Activated T-cell treated with anti-CD3 and anti-CD28 coated beads, Interleukin-2, amount 50 U/mL, for 72 hours (primary cell): ENCODE measurements around the gene TTYH3. TPM values are rescaled to one million over a fixed set of nuclear protein-coding genes. Genes with fewer than 3 reads are reported as not detected.

ENCODE experiments used
- ATAC-seq, 2 donors: fragments of 150-1000 bp; cut with Tn5 transposase; replicated peaks in 1 of 2; 2 replicates each; pipeline ENCODE4 v1.10.0; 2021; ENCODE audit warnings: moderate library complexity in 2 of 2, mild to moderate bottlenecking in 1 of 2
- DNase-seq, 2 donors: peaks; one replicate each; pipeline ENCODE4 v3.0.0; 2021 to 2022; ENCODE audit warnings: mixed read lengths in 1 of 2
- H3K27ac Mint-ChIP-seq: one replicate; pipeline ENCODE4 v1.8.0; 2022; ENCODE audit warnings: mild to moderate bottlenecking, moderate library complexity, mixed read lengths
- H3K27me3 Mint-ChIP-seq: one replicate; pipeline ENCODE4 v1.8.0; 2022; ENCODE audit warnings: low read depth, mixed read lengths
- H3K36me3 Mint-ChIP-seq, 2 donors: one replicate each; pipeline ENCODE4 v1.8.0; 2022; ENCODE audit warnings: mixed read lengths in 2 of 2, mild to moderate bottlenecking in 1 of 2; ENCODE audit not compliant: insufficient read depth in 2 of 2
- H3K4me1 Mint-ChIP-seq: one replicate; pipeline ENCODE4 v1.8.0; 2022; ENCODE audit warnings: low read depth, mixed read lengths
- H3K4me3 Mint-ChIP-seq, 2 donors: one replicate each; pipeline ENCODE4 v1.8.0; 2022; ENCODE audit warnings: mild to moderate bottlenecking in 2 of 2, mixed read lengths in 2 of 2, moderate library complexity in 2 of 2
- H3K9me3 Mint-ChIP-seq, 2 donors: one replicate each; pipeline ENCODE4 v1.8.0; 2022; ENCODE audit warnings: mixed read lengths in 2 of 2
- total RNA-seq, 2 donors: library from RNA; stranded (reverse); gene quantifications; one replicate each; pipeline ENCODE4 v1.2.3, GENCODE V29; 2022

The TTYH3 gene
- total RNA-seq, 2 donors from 2014 or later: 30.0 to 36.4 TPM

DNA sequence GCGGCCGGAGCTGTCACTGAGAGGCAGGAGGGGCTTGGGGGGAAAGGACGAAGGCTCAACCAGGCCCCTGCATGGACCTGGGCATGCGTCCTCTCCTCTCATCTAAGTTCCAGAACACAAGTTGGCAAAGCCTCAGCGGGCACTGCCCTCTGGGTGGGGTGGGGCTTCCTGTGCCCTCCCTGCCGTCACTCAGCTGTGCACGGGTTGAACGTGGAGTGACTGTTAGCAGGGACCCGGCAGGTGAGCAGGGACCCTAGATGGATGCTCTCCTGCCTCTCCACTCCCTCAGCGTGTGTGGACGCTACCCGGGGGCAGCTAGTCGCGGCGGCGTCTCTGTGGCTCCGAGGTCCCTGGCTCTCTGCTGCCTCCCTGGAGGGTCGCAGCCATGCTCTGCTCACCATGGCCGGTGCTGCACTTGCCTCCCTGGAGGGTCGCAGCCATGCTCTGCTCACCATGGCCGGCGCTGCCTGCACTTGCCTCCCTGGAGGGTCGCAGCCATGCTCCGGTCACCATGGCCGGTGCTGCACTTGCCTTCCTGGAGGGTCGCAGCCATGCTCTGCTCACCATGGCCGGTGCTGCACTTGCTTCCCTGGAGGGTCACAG is 36.4 kb upstream of the TTYH3 start:
- no peak overlapping the region for H3K27ac Mint-ChIP-seq
- no peaks in the 10 kb centered on the region for H3K4me1 Mint-ChIP-seq
- no peaks in the 10 kb centered on the region for H3K36me3 Mint-ChIP-seq
- no peak for DNase-seq
- no peak for ATAC-seq
- no peak overlapping the region for H3K4me3 Mint-ChIP-seq
- no peaks in the 10 kb centered on the region for H3K9me3 Mint-ChIP-seq
- H3K27me3 Mint-ChIP-seq: no peaks in the 10 kb centered on the region

DNA sequence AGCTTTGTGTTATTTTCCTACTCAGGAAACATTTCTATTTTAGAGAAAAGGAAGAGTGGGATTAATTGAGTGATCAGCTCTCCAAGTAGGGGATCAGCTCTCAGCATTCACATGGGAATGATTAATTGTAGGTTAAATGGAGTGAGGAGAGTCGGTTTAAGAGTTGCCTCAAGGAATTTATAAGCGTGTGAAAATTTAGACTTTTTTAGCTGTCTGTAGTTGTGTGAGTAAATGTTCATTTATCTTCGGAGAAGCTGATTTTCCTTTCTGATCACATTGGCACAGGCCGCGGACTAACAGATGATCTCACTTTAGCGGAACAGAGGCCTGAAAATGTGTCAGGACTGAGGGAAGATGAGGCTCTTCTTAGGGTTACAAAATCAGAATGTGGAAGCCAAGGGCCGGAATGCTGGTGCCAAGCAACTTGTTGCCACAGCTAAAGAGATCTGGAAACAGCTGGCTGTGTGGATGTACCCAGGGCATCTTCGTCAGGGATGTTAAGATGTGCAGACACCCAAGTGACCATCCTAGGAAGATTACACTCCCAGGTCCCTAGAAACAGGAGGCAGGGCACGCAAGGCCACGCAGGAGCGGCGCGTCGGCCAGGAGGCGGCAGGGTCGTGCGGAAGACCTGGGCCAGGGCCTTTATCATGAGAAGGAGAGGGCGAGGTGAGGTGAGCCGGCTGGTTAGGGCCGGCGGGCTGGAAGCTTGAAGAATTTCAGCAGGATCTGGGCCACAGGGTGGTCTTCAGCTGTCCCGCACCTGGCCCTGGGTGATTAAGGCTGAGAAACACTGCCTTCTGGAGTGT is 35.1 kb upstream of the TTYH3 start:
- DNase-seq: no peak
- Mint-ChIP-seq H3K27ac (no peak overlapping the region), H3K27me3 (no peaks in the 10 kb centered on the region), H3K4me1 (no peaks in the 10 kb centered on the region), H3K36me3 (no peaks in the 10 kb centered on the region), H3K9me3 (no peaks in the 10 kb centered on the region), H3K4me3 (no peak overlapping the region)
- ATAC-seq: no peak

DNA sequence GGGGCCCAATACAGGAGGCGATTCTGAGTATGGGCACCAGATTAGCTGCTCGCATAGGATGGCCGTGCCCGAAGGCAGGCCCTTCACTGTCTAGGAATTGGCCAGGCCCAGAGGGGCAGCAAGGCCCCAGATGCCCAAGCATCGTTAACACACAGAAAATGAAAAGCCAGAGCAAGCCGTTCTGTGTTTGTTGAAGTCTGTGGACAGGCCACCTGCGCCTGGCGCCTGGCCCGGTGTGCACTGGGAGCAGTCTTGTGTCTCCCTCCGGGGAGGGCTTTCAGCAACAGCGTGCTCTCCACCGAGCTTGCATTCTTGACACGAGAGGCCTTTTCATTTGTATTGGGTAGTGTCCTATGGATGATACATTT is 34.5 kb upstream of the TTYH3 start:
- H3K36me3 Mint-ChIP-seq: no peaks in the 10 kb centered on the region
- H3K27ac Mint-ChIP-seq: no peak overlapping the region
- no peak overlapping the region for H3K4me3 Mint-ChIP-seq
- no peaks in the 10 kb centered on the region for H3K9me3 Mint-ChIP-seq
- H3K4me1 Mint-ChIP-seq: no peaks in the 10 kb centered on the region
- H3K27me3 Mint-ChIP-seq: no peaks in the 10 kb centered on the region
- ATAC-seq (no peak), DNase-seq (no peak)

DNA sequence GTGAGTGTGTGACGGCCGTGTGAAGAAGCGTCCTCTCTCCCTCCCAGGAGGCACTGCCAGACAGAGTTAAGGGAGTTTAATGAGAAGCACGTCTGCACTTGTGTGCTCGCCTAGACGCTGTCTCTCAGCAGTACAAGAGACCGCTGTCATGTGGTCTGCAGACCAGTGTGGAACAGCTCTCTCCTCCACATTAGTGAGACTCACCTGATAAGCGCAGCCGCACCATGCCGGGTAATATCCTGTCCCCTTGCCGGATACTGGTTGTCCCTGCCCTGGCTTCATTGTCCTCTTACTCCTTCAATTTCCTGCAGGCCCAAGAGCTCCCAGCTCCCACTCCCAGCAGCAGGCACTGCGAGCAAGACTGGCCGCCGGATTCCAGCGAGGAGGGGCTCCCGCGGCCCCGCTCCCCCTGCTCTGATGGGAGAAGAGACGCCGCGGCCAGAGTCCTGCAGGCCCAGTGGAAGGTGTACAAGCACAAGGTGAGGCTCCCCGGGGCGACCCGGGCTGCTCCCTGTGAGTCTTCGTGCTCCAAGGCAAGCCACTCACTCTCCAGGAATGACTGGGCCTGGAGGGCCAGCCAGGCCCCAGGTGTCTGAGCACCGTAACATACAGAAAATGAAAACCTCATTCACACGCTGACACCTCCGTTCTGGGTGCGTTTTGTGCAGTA is 33.5 kb upstream of the TTYH3 start:
- Mint-ChIP-seq H3K27ac (no peak overlapping the region), H3K27me3 (no peaks in the 10 kb centered on the region), H3K4me3 (no peak overlapping the region), H3K36me3 (no peaks in the 10 kb centered on the region), H3K4me1 (no peaks in the 10 kb centered on the region), H3K9me3 (no peaks in the 10 kb centered on the region)
- no peak for ATAC-seq
- DNase-seq: no peak

DNA sequence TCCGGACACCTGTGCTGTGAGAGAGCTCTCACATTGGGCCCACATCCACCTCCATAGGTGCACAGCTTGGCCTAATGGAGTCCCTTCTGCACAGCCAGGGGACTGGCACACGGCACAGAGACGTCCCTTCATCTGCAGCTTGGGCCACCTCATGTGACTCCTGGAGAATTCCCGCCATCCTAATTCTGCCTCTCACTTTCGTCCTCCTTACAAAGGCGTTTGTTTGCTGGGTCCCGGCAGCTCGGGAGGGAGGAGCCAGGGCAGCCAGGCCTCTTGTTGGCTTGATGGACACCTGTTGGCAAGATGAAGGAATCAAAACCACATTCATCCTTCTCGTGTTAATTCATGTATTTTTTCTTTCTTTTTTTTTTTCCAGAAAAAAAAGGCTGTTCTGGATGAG is 30.7 kb upstream of the TTYH3 start:
- no peaks in the 10 kb centered on the region for H3K4me1 Mint-ChIP-seq
- no peak overlapping the region for H3K27ac Mint-ChIP-seq
- DNase-seq (no peak), ATAC-seq (no peak)
- no peaks in the 10 kb centered on the region for H3K36me3 Mint-ChIP-seq
- H3K27me3 Mint-ChIP-seq: no peaks in the 10 kb centered on the region
- no peak overlapping the region for H3K4me3 Mint-ChIP-seq
- H3K9me3 Mint-ChIP-seq: no peaks in the 10 kb centered on the region

DNA sequence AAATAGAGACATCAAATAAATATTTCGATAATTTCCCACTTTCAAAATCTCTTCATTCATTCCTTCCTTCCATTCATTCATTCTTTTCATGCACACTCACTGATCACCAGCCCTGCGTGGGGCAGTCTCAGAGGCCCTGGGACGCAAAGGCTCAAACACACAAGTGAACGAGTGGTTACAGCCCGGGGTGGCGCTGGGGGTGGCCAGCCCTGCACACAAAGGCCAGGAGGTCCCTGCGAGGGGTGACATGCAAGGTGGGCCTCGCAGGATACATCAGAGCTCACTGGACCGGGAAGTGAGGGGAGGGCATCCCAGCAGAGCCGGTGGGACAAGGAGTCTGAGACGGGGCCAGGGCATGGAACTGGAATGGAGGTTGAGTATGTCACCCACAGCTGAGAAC is 29.9 kb upstream of the TTYH3 start:
- ATAC-seq: no peak
- Mint-ChIP-seq H3K27me3 (no peaks in the 10 kb centered on the region), H3K4me1 (no peaks in the 10 kb centered on the region), H3K9me3 (no peaks in the 10 kb centered on the region), H3K27ac (no peak overlapping the region), H3K4me3 (no peak overlapping the region), H3K36me3 (no peaks in the 10 kb centered on the region)
- DNase-seq: no peak

DNA sequence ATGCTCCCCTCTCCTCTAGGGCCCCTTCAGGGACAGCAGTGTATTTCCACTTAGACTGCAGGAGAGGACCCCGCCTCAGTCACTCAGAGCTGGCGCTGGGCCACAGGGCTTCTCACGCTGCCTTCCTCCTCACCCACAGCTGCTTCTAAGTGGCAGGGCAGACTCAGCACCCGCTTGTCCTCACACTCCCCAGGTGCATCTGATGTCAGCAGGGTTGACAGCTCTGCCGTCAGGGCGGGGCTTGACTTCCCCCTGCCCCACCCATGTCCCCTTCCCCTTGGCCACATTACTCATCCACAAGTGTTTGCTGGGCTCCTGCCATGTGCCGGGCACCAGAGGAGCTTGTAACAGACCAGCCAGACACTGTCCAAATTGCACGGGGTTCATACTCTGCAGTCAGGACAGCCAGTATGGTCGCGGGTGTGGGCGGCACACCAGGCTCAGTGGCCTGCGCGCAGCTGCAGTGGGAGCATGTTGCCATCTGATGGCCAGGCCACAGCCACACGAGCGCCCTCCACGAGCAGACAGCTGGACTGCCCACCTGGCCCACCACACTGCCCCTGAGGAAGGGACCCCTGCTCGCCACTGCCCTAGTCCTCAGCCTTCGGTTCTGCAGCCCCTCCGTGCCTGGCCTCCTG is 29.3 kb upstream of the TTYH3 start:
- H3K9me3 Mint-ChIP-seq: no peaks in the 10 kb centered on the region
- ATAC-seq: no peak
- H3K36me3 Mint-ChIP-seq: no peaks in the 10 kb centered on the region
- H3K27ac Mint-ChIP-seq: no peak overlapping the region
- no peaks in the 10 kb centered on the region for H3K27me3 Mint-ChIP-seq
- no peak overlapping the region for H3K4me3 Mint-ChIP-seq
- H3K4me1 Mint-ChIP-seq: no peaks in the 10 kb centered on the region
- DNase-seq: no peak

DNA sequence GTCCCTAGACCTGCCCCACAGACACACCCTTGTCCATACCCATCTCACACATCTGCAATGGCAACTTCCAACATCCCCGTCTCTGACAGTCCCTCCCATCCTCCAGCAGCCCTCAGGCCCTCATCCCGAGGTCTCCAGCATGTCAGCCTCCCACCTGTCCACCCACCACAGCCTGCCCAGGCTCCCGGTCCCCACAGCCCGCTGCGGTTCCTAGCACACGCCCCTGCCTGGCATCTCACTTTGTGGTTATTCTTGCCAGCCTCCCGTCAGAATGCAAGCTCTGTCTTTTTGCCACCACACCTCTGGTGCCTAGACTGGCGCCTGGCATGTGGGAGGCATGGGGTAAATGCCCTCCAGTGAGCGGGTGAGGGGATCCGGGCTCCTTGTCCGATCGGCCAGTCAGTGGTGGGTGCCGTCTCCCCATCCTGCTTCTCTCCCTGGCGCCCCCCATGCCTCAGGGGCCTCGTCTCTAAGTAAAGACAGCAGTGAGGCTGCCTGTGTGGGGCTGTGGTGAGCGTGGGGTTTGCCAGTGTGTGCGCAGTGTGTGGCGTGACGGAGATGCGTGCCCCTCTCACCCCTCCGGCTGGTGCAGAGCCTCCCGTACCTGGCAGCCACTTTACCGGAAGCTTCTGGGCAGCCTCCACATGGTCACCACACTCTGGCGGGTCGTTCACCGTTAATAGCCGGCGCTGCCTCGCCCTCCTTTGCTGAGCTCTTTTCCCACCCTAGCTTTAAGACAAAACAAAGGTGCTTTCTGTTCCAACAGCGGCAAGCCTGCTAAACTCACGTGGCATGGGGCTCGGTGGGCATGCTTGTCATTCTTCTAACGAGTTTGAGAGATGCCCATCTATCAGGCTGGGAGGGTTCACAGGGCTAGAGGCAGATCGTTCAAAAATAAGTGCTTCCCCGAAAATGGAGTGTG is 28.5 kb upstream of the TTYH3 start:
- no peak overlapping the region for H3K27ac Mint-ChIP-seq

DNA sequence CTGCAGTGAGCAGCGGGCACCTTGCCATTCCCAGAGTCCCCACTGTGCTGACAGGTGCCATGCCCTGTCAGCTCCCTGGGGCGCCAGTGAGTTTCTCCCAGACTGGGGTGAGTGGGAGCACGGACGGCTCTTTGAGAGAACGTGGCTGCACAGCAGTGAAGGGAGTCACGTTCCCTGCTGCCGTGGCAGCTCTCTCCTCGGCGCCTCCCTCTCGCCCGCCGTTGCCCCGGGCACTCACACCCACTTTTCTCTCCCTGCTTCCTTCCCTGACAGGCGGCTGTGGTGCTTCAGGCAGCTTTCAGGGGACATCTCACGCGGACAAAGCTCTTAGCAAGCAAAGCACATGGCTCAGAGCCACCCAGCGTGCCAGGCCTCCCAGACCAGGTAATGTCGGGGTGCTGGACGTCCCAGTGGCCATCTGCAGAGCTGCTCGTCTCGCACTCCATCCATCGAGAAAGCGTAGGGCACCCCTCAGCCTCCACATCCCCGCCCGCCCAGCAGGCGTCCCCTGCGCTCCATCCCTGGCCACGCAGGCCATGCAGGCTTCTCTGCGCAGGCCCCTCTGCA is 27.1 kb upstream of the TTYH3 start:
- ATAC-seq (no peak), DNase-seq (no peak)
- H3K4me1 Mint-ChIP-seq: peaks cover 4% of the 10 kb centered on the region
- no peaks in the 10 kb centered on the region for H3K36me3 Mint-ChIP-seq
- no peaks in the 10 kb centered on the region for H3K9me3 Mint-ChIP-seq
- no peaks in the 10 kb centered on the region for H3K27me3 Mint-ChIP-seq
- no peak overlapping the region for H3K4me3 Mint-ChIP-seq
- no peak overlapping the region for H3K27ac Mint-ChIP-seq

More for the DNA sequence above, 28.5 kb upstream of the TTYH3 start:
- ATAC-seq (no peak), DNase-seq (no peak)
- no peaks in the 10 kb centered on the region for H3K9me3 Mint-ChIP-seq
- H3K27me3 Mint-ChIP-seq: no peaks in the 10 kb centered on the region
- H3K36me3 Mint-ChIP-seq: no peaks in the 10 kb centered on the region
- no peak overlapping the region for H3K4me3 Mint-ChIP-seq
- H3K4me1 Mint-ChIP-seq: no peaks in the 10 kb centered on the region

DNA sequence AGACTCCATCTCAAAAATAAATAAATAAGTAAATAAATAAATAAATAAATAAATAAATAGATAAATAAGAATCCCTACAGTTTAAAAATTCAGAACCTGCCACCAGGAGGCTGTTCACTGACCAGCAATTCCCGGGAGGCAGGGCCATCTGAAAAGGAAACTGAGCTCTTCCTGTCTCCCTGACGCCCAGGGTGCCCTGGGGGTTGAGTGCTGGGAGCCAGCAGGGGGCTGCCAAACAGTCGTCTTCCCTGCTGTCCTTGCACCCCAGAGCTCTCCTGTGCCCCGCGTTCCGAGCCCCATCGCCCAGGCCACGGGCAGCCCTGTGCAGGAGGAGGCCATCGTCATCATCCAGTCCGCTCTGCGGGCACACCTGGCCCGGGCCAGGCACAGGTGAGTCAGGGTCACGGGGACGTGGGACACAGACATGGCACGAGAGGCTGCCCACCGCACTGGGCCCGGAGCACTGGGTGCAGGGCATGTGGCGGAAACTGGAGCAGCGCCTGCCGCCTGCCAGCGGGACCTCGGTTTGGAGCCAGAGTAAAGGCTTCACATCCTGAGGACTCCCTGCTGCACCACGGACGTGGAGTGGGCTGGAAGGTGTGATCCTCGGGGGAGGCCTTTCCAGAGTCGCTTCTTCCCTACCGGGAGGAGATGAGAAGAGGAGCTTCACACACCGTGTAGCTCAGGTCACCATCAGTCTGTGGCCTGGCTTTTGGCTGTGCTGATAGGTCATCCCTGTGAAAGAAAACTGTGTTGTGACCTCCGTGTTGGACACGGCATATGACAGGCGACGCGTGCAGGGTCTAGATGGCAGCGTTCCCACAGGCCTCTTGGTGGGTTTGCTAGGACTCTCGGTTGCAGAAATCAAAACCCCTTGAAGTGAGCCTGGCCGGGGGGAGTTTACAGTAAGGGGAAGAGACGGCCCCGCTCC is 25.9 kb upstream of the TTYH3 start:
- no peak for DNase-seq
- H3K27ac Mint-ChIP-seq: no peak overlapping the region
- no peaks in the 10 kb centered on the region for H3K27me3 Mint-ChIP-seq
- no peaks in the 10 kb centered on the region for H3K9me3 Mint-ChIP-seq
- no peak overlapping the region for H3K4me3 Mint-ChIP-seq
- no peak for ATAC-seq
- peaks cover 4% of the 10 kb centered on the region for H3K4me1 Mint-ChIP-seq
- H3K36me3 Mint-ChIP-seq: no peaks in the 10 kb centered on the region

DNA sequence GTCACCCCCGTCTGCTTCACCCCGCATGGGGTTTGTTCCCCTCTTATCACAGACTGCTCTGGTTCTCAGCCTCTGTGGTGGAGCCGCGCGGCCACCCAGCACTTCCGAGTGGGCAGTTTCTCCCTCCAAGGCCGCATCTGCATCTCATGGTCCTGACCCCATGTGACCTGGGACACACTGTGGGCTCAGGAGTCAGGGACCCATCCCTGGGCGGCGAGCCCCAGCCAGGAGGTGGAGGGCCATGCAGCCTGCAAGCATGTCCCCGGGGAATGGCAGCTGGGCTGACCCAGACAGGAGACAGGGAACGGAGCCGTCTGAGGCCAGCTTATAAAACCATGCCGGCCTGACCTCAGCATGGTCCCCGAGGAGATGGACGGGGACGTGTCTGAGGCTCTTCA is 25.2 kb upstream of the TTYH3 start:
- no peak overlapping the region for H3K27ac Mint-ChIP-seq
- no peak for DNase-seq
- ATAC-seq: no peak

More for the DNA sequence above, 25.2 kb upstream of the TTYH3 start:
- peaks cover 4% of the 10 kb centered on the region for H3K4me1 Mint-ChIP-seq
- H3K4me3 Mint-ChIP-seq: no peak overlapping the region
- no peaks in the 10 kb centered on the region for H3K36me3 Mint-ChIP-seq
- no peaks in the 10 kb centered on the region for H3K9me3 Mint-ChIP-seq
- H3K27me3 Mint-ChIP-seq: no peaks in the 10 kb centered on the region
